HepG2 (cell line): ENCODE data around the gene SPSB1. TPM values are rescaled to one million over a fixed set of nuclear protein-coding genes. Genes with fewer than 3 reads are reported as not detected.

Source experiments
- ATF4 ChIP-seq, 2 experiments: fragments of 450-650 bp in 1 of 2; sonication (generic) in 1 of 2; formaldehyde crosslinking; IDR thresholded peaks; 2 replicates each; pipeline versions ENCODE4 v1.5.0 to v1.8.0; 2020 to 2022; ENCODE audit warnings: mild to moderate bottlenecking in 1 of 2, missing genetic modification reagents in 1 of 2
- DNMT3B ChIP-seq: conservative IDR thresholded peaks from 2 replicates; pipeline ENCODE4 v1.6.1; 2016; ENCODE audit warnings: missing biosample characterization, control low read depth
- HMGXB4 ChIP-seq, 2 experiments: sonication (generic) in 1 of 2; formaldehyde crosslinking in 1 of 2; IDR thresholded peaks; 2 replicates each; pipeline versions ENCODE4 v1.4.0 to v1.6.1; 2018 to 2020; ENCODE audit warnings: missing genetic modification reagents in 2 of 2, borderline replicate concordance in 1 of 2, low read depth in 1 of 2, mild to moderate bottlenecking in 1 of 2, missing biosample characterization in 1 of 2
- HNRNPL ChIP-seq: fragments of 200-400 bp; formaldehyde crosslinking; IDR thresholded peaks from 2 replicates; pipeline ENCODE4 v1.6.1; 2017; ENCODE audit warnings: mild to moderate bottlenecking, low read depth, low read length
- RBM39 ChIP-seq: fragments of 200-400 bp; formaldehyde crosslinking; IDR thresholded peaks from one replicate; pipeline ENCODE4 v1.6.1; 2018; ENCODE audit warnings: antibody characterized with exemption, mild to moderate bottlenecking, low read depth, low read length; ENCODE audit not compliant: poor library complexity, severe bottlenecking
- SRY ChIP-seq: sonication (generic); formaldehyde crosslinking; IDR thresholded peaks from 2 replicates; pipeline ENCODE4 v1.8.0; 2022; ENCODE audit warnings: mild to moderate bottlenecking, missing genetic modification reagents
- THAP11 ChIP-seq: IDR thresholded peaks from 2 replicates; pipeline ENCODE4 v1.6.1; 2016; ENCODE audit warnings: missing biosample characterization, missing genetic modification reagents
- THAP8 ChIP-seq: sonication (generic); formaldehyde crosslinking; IDR thresholded peaks from 2 replicates; pipeline ENCODE4 v1.5.1; 2020; ENCODE audit warnings: missing genetic modification reagents, mild to moderate bottlenecking, borderline replicate concordance
- YEATS4 ChIP-seq: sonication (generic); formaldehyde crosslinking; IDR thresholded peaks from 2 replicates; pipeline ENCODE4 v1.4.0; 2020; ENCODE audit warnings: missing genetic modification reagents, borderline replicate concordance
- YY1 ChIP-seq: IDR thresholded peaks from 2 replicates; pipeline ENCODE4 v1.6.1; 2011; ENCODE audit warnings: low read length, low read depth, moderate library complexity, mild to moderate bottlenecking; ENCODE audit not compliant: insufficient read depth, insufficient replicate concordance
- ZNF550 ChIP-seq: sonication (generic); formaldehyde crosslinking; IDR thresholded peaks from 2 replicates; pipeline ENCODE4 v1.4.0; 2020; ENCODE audit warnings: mild to moderate bottlenecking, missing genetic modification reagents, borderline replicate concordance
- ZNF563 ChIP-seq: sonication (generic); formaldehyde crosslinking; IDR thresholded peaks from 2 replicates; pipeline ENCODE4 v1.8.0; 2022; ENCODE audit warnings: mild to moderate bottlenecking, moderate library complexity, missing genetic modification reagents
- ZNF687 ChIP-seq: sonication (generic); formaldehyde crosslinking; IDR thresholded peaks from 2 replicates; pipeline ENCODE4 v1.5.1; 2020; ENCODE audit warnings: mild to moderate bottlenecking, missing genetic modification reagents, moderate library complexity
- polyA plus RNA-seq, 8 experiments: library from polyadenylated mRNA; depleted of rRNA in 3 of 8; stranded (reverse) in 7 of 8; unstranded in 1 of 8; fragments of >200 nt; fragmentation: Illumina TruSeq in 4 of 8; extraction: Trizol in 4 of 8; gene quantifications; 2 replicates each; pipeline versions ENCODE4 v1.2.1 to v1.2.3, GENCODE V29; 2011 to 2016; ENCODE audit warnings: low read depth in 4 of 8, missing spikeins in 1 of 8, mixed read lengths in 1 of 8; ENCODE audit not compliant: insufficient read depth in 1 of 8
- total RNA-seq, 5 experiments: library from RNA; depleted of rRNA; stranded (reverse); fragments of >200 nt; fragmentation: Illumina TruSeq; extraction: Trizol; gene quantifications; 2 replicates each; pipeline ENCODE4 v1.2.3, GENCODE V29; 2016; ENCODE audit warnings: low read depth in 1 of 5

Gene SPSB1
- total and polyA plus RNA-seq, 2 of the 13 experiments (the other 11 are each of a cell fraction or from before 2014, with no cell fraction given): 5.0 to 8.0 TPM

GRCh38 chr1:9292361-9293240 lies at the start of gene SPSB1 (continued):
- TF ChIP-seq HMGXB4 (CRISPR knock-in tag; IDR thresholded peaks at IDR 0.05; ENCODE audit: borderline replicate concordance in 1 of 2, low read depth in 1 of 2) (no peak; a peak in 1 of 4 replicates), ZNF687 (CRISPR knock-in tag) (peak; percentile 64), ZNF550 (CRISPR knock-in tag) (no peak), SRY (0 out of 2 replicates have a peak, but pooled peaks have one; percentile 39), THAP8 (CRISPR knock-in tag) (no peak), ZNF563 (CRISPR knock-in tag) (no peak), THAP11 (CRISPR knock-in tag) (0 out of 2 replicates have a peak, but pooled peaks have one; percentile 6), YY1 (peak; percentile 25), DNMT3B (CRISPR knock-in tag) (0 out of 2 replicates have a peak, but pooled peaks have one; percentile 1), RBM39 (peak; percentile 24), HNRNPL (0 out of 2 replicates have a peak, but pooled peaks have one; percentile 15), YEATS4 (CRISPR knock-in tag) (0 out of 2 replicates have a peak, but pooled peaks have one; percentile 25), ATF4 (CRISPR knock-in tag; IDR thresholded peaks at IDR 0.05) (no peak)
